Upper lobe of left lung (tissue), 4 donors: ENCODE measurements around the gene PCNX2.

Source experiments
- CTCF ChIP-seq, 6 experiments: fragments of 450-650 bp in 4 of 6; fragments of 200-600 bp in 2 of 6; sonication (generic) in 2 of 6; IDR thresholded peaks; one replicate each; pipeline ENCODE4 v1.5.1; 2016 to 2019; ENCODE audit warnings: antibody characterized with exemption in 6 of 6
- EP300 ChIP-seq, 4 donors: sonication (generic); formaldehyde crosslinking; IDR thresholded peaks; one replicate each; pipeline ENCODE4 v1.5.1; 2017; ENCODE audit warnings: antibody characterized with exemption in 4 of 4, control low read depth in 2 of 4
- POLR2A ChIP-seq, 4 donors: fragments of 450-650 bp; IDR thresholded peaks; one replicate each; pipeline ENCODE4 v1.5.1; 2016 to 2017; ENCODE audit warnings: antibody characterized with exemption in 4 of 4, mild to moderate bottlenecking in 2 of 4

DNA sequence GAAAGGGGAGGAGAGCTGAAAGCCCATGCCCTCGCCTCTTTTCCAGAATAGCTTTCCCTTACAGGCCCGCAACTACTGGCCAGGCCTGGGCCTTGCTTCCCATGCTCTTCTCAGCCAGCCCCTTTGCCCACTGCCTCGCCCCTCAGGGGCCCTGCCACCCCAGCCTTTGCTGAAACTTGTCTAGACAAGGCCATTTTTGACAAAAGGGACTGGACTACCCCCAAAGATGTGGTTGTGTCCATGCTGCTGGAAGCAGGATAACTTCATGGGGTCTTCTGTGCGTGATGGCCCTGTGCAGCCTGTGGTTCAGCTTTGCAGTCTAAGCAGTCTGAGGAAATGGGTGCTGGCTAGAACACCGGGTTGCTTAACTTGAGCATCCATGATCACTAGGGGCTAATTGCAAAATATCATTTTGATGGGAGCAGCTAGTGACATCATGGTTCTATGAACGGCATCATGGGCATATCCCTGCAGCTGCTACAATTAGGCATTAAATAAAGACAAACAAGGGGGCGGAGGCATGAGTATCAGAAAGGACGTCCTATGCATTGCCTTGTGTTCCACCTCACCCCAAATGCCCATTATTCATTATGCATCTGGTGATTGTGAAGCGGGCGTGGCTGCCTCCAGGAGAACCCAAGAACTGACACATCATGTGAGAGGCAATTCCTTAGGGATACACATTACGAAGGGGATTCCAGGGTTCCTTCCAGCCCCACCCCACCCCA lies 308.3 kb downstream of the PCNX2 start:
- TF ChIP-seq CTCF (IDR thresholded peaks at IDR 0.05) (no peak), EP300 (IDR thresholded peaks at IDR 0.05) (no peak), POLR2A (IDR thresholded peaks at IDR 0.05) (no peak)
